BE2C (cell line): ENCODE results near the gene NAT10.

Experiments used
- DNase-seq: peaks from one replicate; pipeline ENCODE4 v3.0.0-alpha.2; 2020
- H3K27me3 ChIP-seq: fragments of 250-450 bp; sonication (Bioruptor Pico); 2 replicates; pipeline ENCODE4 v1.5.1; 2020; ENCODE audit warnings: mild to moderate bottlenecking
- H3K36me3 ChIP-seq: fragments of 250-450 bp; sonication (Bioruptor Pico); 2 replicates; pipeline ENCODE4 v1.5.1; 2020; ENCODE audit warnings: mild to moderate bottlenecking
- H3K4me1 ChIP-seq: fragments of 250-450 bp; sonication (Bioruptor Pico); 2 replicates; pipeline ENCODE4 v1.5.1; 2020
- H3K4me3 ChIP-seq: 2 replicates; pipeline ENCODE4 v1.5.1; 2011; ENCODE audit warnings: low read depth, low read length
- H3K9me3 ChIP-seq: fragments of 250-450 bp; sonication (Bioruptor Pico); 2 replicates; pipeline ENCODE4 v1.5.1; 2020
- CTCF ChIP-seq: IDR thresholded peaks from 2 replicates; pipeline ENCODE4 v1.5.1; 2012; ENCODE audit warnings: mild to moderate bottlenecking, low read depth, low read length

NAT10 gene

GRCh38 chr11:34148504-34149165 is 43.2 kb downstream of the NAT10 start:
- Histone ChIP-seq H3K36me3 (peaks cover 18% of the 10 kb centered on the region), H3K9me3 (no peaks in the 10 kb centered on the region), H3K4me1 (peaks cover 3% of the 10 kb centered on the region; the same call in 1 of the 2 replicates), H3K27me3 (no peaks in the 10 kb centered on the region), H3K4me3 (no peak overlapping the region)
- TF ChIP-seq CTCF = no peak
- no peak for DNase-seq

- TF ChIP-seq CTCF = no peak
- no peaks in the 10 kb centered on the region for H3K9me3 ChIP-seq
- H3K36me3 ChIP-seq = peaks cover 18% of the 10 kb centered on the region
- DNase-seq = no peak
- no peaks in the 10 kb centered on the region for H3K27me3 ChIP-seq
- peaks cover 3% of the 10 kb centered on the region; the same call in 1 of the 2 replicates for H3K4me1 ChIP-seq
- H3K4me3 ChIP-seq = no peak overlapping the region
Observed at GRCh38 chr11:34149274-34149673, 43.8 kb downstream of the NAT10 start.

- TF ChIP-seq CTCF = peak; percentile 45
- H3K4me3 ChIP-seq = no peak overlapping the region
- H3K9me3 ChIP-seq = no peaks in the 10 kb centered on the region
- DNase-seq = peak; percentile 40
- H3K36me3 ChIP-seq = peaks cover 18% of the 10 kb centered on the region
- H3K27me3 ChIP-seq = no peaks in the 10 kb centered on the region
- peaks cover 3% of the 10 kb centered on the region; the same call in 1 of the 2 replicates for H3K4me1 ChIP-seq
Observed at GRCh38 chr11:34149786-34150185, 44.4 kb downstream of the NAT10 start.

GRCh38 chr11:34150494-34151151 is 45.2 kb downstream of the NAT10 start:
- H3K27me3 ChIP-seq = no peaks in the 10 kb centered on the region
- peaks cover 3% of the 10 kb centered on the region; the same call in 1 of the 2 replicates for H3K4me1 ChIP-seq
- peak; percentile 37 for DNase-seq
- no peaks in the 10 kb centered on the region for H3K9me3 ChIP-seq
- H3K36me3 ChIP-seq = peaks cover 16% of the 10 kb centered on the region
- no peak overlapping the region for H3K4me3 ChIP-seq
- no peak for TF ChIP-seq CTCF

GRCh38 chr11:34151166-34151565 is 45.7 kb downstream of the NAT10 start:
- peaks cover 11% of the 10 kb centered on the region for H3K36me3 ChIP-seq

More at GRCh38 chr11:34151166-34151565, 45.7 kb downstream of the NAT10 start:
- Histone ChIP-seq H3K9me3 (no peaks in the 10 kb centered on the region), H3K4me3 (no peak overlapping the region), H3K4me1 (peaks cover 3% of the 10 kb centered on the region; the same call in 1 of the 2 replicates), H3K27me3 (no peaks in the 10 kb centered on the region)
- DNase-seq = no peak
- TF ChIP-seq CTCF = no peak
